Endothelial cell of umbilical vein (primary cell): ENCODE measurements around the gene PLA2G6. TPM values are rescaled to one million over a fixed set of nuclear protein-coding genes. Genes with fewer than 3 reads are reported as not detected.

Experiments
- BruUV-seq: library from RNA; stranded (reverse); fragments of 400-500 nt; replicated peaks from 2 replicates; lab custom pipeline; 2021; lab: Mats Ljungman, UMichigan
- CTCF ChIA-PET: fragments of 300-600, 350-600 bp; sonication (Branson Sonifier 250); formaldehyde crosslinking; loops from one replicate; lab custom pipeline; 2021; ENCODE audit warnings: antibody characterized with exemption, inconsistent platforms; lab: Charles Lee
- POLR2A ChIA-PET: fragments of 300-600, 350-600 bp; sonication (Branson Sonifier 250); formaldehyde crosslinking; loops from one replicate; lab custom pipeline; 2021; ENCODE audit warnings: antibody characterized with exemption, inconsistent platforms; lab: Charles Lee
- DNase-seq: peaks from one replicate; pipeline ENCODE4 v3.0.0-alpha.2; 2011; ENCODE audit warnings: low read depth, low spot score
- FAIRE-seq: peaks from 2 replicates; lab custom pipeline; 2011; peaks lifted over from hg19 to GRCh38; lab: Jason Lieb, UNC
- H2AFZ ChIP-seq: 2 replicates; pipeline ENCODE4 v1.6.0; 2012; ENCODE audit warnings: low read depth, low read length, control low read depth, inconsistent platforms
- H3K27ac ChIP-seq: 2 replicates; pipeline ENCODE4 v1.5.1; 2011; ENCODE audit warnings: low read depth, mild to moderate bottlenecking, control low read depth, low read length, moderate library complexity; ENCODE audit not compliant: insufficient read depth
- H3K27me3 ChIP-seq, 2 experiments: 2 replicates each; pipeline versions ENCODE4 v1.6.0 to v1.6.1; 2011; ENCODE audit warnings: low read length in 2 of 2, mixed read lengths in 1 of 2; ENCODE audit not compliant: control insufficient read depth in 2 of 2, insufficient read depth in 2 of 2
- H3K36me3 ChIP-seq, 2 experiments: 2 replicates in 1 of 2; 3 replicates in 1 of 2; pipeline ENCODE4 v1.5.1; 2011; ENCODE audit warnings: low read length in 2 of 2, mild to moderate bottlenecking in 1 of 2, moderate library complexity in 1 of 2; ENCODE audit not compliant: control insufficient read depth in 2 of 2, insufficient read depth in 2 of 2; ENCODE audit errors: extremely low read depth in 1 of 2
- H3K4me1 ChIP-seq: 3 replicates; pipeline ENCODE4 v1.5.1; 2011; ENCODE audit warnings: mild to moderate bottlenecking, low read length; ENCODE audit not compliant: control insufficient read depth, insufficient read depth; ENCODE audit errors: extremely low read depth
- H3K4me2 ChIP-seq: 2 replicates; pipeline ENCODE4 v1.6.1; 2011; ENCODE audit warnings: low read length, control low read depth, mixed read lengths; ENCODE audit not compliant: insufficient read depth
- H3K4me3 ChIP-seq, 3 experiments: fragments of 200-600 bp in 1 of 3; sonication (generic), shearing (Covaris generic) in 1 of 3; replicated peaks in 1 of 3; 2 replicates each; pipeline ENCODE4 v1.5.1; 2011 to 2016; ENCODE audit warnings: control low read depth in 3 of 3, low read length in 3 of 3, mild to moderate bottlenecking in 2 of 3, inconsistent platforms in 1 of 3, low read depth in 1 of 3, moderate library complexity in 1 of 3; ENCODE audit not compliant: insufficient read depth in 1 of 3
- H3K79me2 ChIP-seq: 2 replicates; pipeline ENCODE4 v1.6.0; 2012; ENCODE audit warnings: low read length, inconsistent platforms; ENCODE audit not compliant: control insufficient read depth, insufficient read depth
- H3K9ac ChIP-seq: replicated peaks from 2 replicates; pipeline ENCODE3; 2011; ENCODE audit warnings: low read length, control low read depth; ENCODE audit not compliant: insufficient read depth; ENCODE audit errors: extremely low read depth
- H3K9me1 ChIP-seq: replicated peaks from 3 replicates; pipeline ENCODE4 v1.6.0; 2011; ENCODE audit warnings: mild to moderate bottlenecking, low read length; ENCODE audit not compliant: control insufficient read depth, insufficient read depth; ENCODE audit errors: extremely low read depth
- H3K9me3 ChIP-seq: replicated peaks from 2 replicates; pipeline ENCODE4 v1.5.1; 2012; ENCODE audit warnings: low read length, inconsistent platforms; ENCODE audit not compliant: control insufficient read depth, insufficient read depth
- H4K20me1 ChIP-seq: replicated peaks from 2 replicates; pipeline ENCODE3; 2011; ENCODE audit warnings: mild to moderate bottlenecking, low read length; ENCODE audit not compliant: control insufficient read depth, insufficient read depth; ENCODE audit errors: extremely low read depth
- CTCF ChIP-seq, 2 donors: IDR thresholded peaks; 1 replicate in 1 of 2; 2 replicates in 1 of 2; pipeline ENCODE4 v1.5.1; 2011; ENCODE audit warnings: low read length in 2 of 2, mild to moderate bottlenecking in 2 of 2, moderate library complexity in 2 of 2, control low read depth in 1 of 2, inconsistent platforms in 1 of 2, low read depth in 1 of 2; ENCODE audit not compliant: insufficient read depth in 1 of 2; ENCODE audit errors: extremely low read depth in 1 of 2
- EZH2 ChIP-seq: IDR thresholded peaks from 2 replicates; pipeline ENCODE4 v1.6.1; 2012; ENCODE audit warnings: borderline replicate concordance, low read depth, mild to moderate bottlenecking, moderate library complexity, low read length, inconsistent platforms; ENCODE audit not compliant: severe bottlenecking
- FOS ChIP-seq: IDR thresholded peaks from 2 replicates; pipeline ENCODE4 v1.6.1; 2011; ENCODE audit warnings: mild to moderate bottlenecking, low read length, moderate library complexity, borderline replicate concordance; ENCODE audit not compliant: insufficient read depth
- GATA2 ChIP-seq: IDR thresholded peaks from 2 replicates; pipeline ENCODE4 v1.7.0; 2011; ENCODE audit warnings: low read depth, mild to moderate bottlenecking, moderate library complexity, mixed read lengths, low read length; ENCODE audit not compliant: insufficient read length, insufficient read depth
- JUN ChIP-seq: IDR thresholded peaks from 2 replicates; pipeline ENCODE4 v1.6.1; 2011; ENCODE audit warnings: borderline replicate concordance, low read depth; ENCODE audit not compliant: insufficient read length, insufficient read depth
- MAX ChIP-seq: IDR thresholded peaks from 2 replicates; pipeline ENCODE4 v1.6.1; 2011; ENCODE audit not compliant: insufficient read depth, insufficient read length
- MYC ChIP-seq: IDR thresholded peaks from one replicate; pipeline ENCODE4 v1.6.1; 2011; ENCODE audit warnings: mild to moderate bottlenecking, low read depth, low read length
- POLR2A ChIP-seq: IDR thresholded peaks from 2 replicates; pipeline ENCODE4 v1.6.1; 2012; ENCODE audit warnings: low read depth, mild to moderate bottlenecking, control low read depth, low read length
- POLR2AphosphoS5 ChIP-seq: IDR thresholded peaks from 2 replicates; pipeline ENCODE4 v1.6.1; 2012; ENCODE audit warnings: low read depth, mild to moderate bottlenecking, control low read depth, low read length, moderate library complexity; ENCODE audit not compliant: insufficient read depth
- dilution Hi-C: fragments of 300-500 bp; cut with MboI; formaldehyde crosslinking; loops from one replicate; pipeline ENCODE4 v1.15.0; 2019; ENCODE audit warnings: low sequenced_read_pairs; ENCODE audit not compliant: extremely low pct_ligation_motif_present
- intact Hi-C: fragments of 100-400 bp; cut with micrococcal nuclease; formaldehyde crosslinking; loops from one replicate; pipeline ENCODE4 v1.10.0; 2022
- polyA plus RNA-seq, 4 experiments: library from polyadenylated mRNA; depleted of rRNA in 3 of 4; stranded (reverse) in 3 of 4; unstranded in 1 of 4; fragments of >200 nt; gene quantifications; 2 replicates each; pipeline versions ENCODE4 v1.2.1 to v1.2.3, GENCODE V29; 2011 to 2012; ENCODE audit warnings: missing spikeins in 1 of 4
- total RNA-seq: library from RNA; stranded (reverse); gene quantifications from 2 replicates; pipeline ENCODE4 v1.2.3, GENCODE V29; 2021

PLA2G6 gene
- total and polyA plus RNA-seq, 2 donors (not counting 3 experiments of a cell fraction or from before 2014, with no cell fraction given) = 6.6 to 10.3 TPM

- no peak for DNase-seq
- Histone ChIP-seq H3K9me3 (no peaks in the 10 kb centered on the region), H2AFZ (no peak overlapping the region), H3K4me2 (no peak overlapping the region), H3K4me1 (peaks cover 8% of the 10 kb centered on the region), H3K79me2 (no peaks in the 10 kb centered on the region), H3K4me3 (no peak overlapping the region), H3K27ac (no peak overlapping the region), H3K36me3 (no peaks in the 10 kb centered on the region), H3K9me1 (no peaks in the 10 kb centered on the region), H3K9ac (no peak overlapping the region), H3K27me3 (no peaks in the 10 kb centered on the region), H4K20me1 (no peaks in the 10 kb centered on the region)
- dilution Hi-C loops (no loop called here), intact Hi-C loops (no loop called here)
- CTCF ChIA-PET = interaction anchor here (0.9 to 1.0 kb wide), 2 partner anchors 13 to 21 kb away, joined by 3 to 4 read pairs; no protein-coding TSS in a partner anchor
- no peak for TF ChIP-seq EZH2
- TF ChIP-seq GATA2 = no peak
- TF ChIP-seq POLR2A = no peak
- TF ChIP-seq FOS = no peak
- no peak for TF ChIP-seq MYC
- no peak for TF ChIP-seq MAX
- no peak for TF ChIP-seq CTCF (IDR thresholded peaks at IDR 0.05; ENCODE audit: extremely low read depth in 1 of 2, insufficient read depth in 1 of 2, low read depth in 1 of 2, low read length in 2 of 2)
- no peak for TF ChIP-seq POLR2AphosphoS5
- TF ChIP-seq JUN = no peak
- no TSS peak for BruUV-seq
- FAIRE-seq = no peak
- POLR2A ChIA-PET = no interaction called here
Observed at GRCh38 chr22:38162881-38163843, 18.5 kb downstream of the PLA2G6 start.
